GM12875 (cell line): ENCODE measurements around the gene TP53I13.

Experiments used
- H3K4me3 ChIP-seq: one replicate; pipeline ENCODE4 v1.5.1; 2011; ENCODE audit warnings: low read depth, low read length, control low read depth
- TF ChIP-seq, protein P1 (sequence below): IDR thresholded peaks from 2 replicates; pipeline ENCODE4 v1.5.1; 2011; ENCODE audit warnings: low read depth, mild to moderate bottlenecking, control low read depth, inconsistent platforms, low read length, moderate library complexity, borderline replicate concordance; ENCODE audit not compliant: insufficient read depth

The TP53I13 gene

DNA sequence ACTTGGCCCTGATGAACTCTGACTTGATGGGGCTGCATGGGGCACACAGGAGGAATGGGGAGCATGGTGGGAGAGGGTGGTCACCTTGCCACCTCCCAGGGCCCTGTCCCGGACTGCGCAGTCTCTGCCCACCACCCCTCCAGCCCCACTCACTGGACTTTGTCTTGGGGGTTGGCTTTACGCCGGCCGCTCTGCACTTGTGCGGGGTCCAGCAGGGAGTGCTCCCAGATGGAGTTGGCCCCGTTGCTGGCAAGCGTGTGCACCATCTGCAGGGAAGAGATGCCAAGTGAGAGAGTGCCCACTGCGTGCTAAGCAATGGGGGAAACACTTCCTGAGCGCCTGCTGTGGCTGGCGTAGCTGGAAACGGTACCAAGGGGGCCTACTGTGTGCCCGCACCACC lies 14.3 kb downstream of the TP53I13 start:
- no peak overlapping the region for H3K4me3 ChIP-seq
- TF ChIP-seq, protein P1, sequence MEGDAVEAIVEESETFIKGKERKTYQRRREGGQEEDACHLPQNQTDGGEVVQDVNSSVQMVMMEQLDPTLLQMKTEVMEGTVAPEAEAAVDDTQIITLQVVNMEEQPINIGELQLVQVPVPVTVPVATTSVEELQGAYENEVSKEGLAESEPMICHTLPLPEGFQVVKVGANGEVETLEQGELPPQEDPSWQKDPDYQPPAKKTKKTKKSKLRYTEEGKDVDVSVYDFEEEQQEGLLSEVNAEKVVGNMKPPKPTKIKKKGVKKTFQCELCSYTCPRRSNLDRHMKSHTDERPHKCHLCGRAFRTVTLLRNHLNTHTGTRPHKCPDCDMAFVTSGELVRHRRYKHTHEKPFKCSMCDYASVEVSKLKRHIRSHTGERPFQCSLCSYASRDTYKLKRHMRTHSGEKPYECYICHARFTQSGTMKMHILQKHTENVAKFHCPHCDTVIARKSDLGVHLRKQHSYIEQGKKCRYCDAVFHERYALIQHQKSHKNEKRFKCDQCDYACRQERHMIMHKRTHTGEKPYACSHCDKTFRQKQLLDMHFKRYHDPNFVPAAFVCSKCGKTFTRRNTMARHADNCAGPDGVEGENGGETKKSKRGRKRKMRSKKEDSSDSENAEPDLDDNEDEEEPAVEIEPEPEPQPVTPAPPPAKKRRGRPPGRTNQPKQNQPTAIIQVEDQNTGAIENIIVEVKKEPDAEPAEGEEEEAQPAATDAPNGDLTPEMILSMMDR, result no peak

DNA sequence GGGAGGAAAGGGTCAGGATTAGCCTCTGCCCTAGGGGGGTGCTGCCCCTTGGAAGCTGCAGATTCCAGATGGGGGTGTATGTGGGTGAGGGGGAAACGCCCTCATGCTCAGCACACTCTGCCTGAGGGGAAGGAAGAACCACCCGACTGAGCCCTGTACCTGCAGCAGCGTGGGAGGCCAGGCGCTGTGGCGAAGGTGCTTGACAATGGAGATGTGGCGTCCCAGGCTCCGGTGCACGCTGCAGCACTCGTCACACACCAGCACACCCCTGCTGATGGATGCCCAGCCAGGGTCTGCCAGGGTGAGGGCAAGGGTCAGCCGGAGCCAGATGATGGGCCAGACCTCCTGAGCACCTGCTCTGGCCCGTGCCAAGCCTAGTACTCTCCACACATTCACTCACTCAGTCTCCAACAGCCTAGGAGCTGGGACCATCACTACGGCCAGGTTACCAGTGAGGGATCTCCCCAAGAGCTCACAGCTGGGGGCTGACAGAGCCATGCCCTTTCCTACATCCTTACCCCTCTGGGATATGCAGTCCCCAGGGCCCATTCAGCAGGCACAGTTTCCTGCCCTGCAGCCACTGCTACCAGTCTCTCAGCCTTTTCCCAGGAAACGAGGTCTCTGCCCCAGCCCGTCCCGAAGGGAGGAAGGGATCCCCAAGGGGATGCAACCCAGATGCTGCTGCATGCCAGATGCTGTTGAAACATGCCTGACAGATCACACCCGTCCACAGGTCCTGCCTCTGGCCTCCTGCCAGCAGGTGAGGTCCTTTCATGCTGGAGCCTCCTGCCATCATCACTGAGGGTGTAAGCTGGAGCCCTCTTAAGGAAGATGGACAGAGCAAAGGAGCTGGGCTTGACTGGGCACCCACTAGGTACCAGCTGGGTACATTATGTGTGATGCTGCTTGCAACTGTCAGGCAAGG lies 15.1 kb downstream of the TP53I13 start:
- H3K4me3 ChIP-seq, result no peak overlapping the region
- TF ChIP-seq, protein P1, result no peak

DNA sequence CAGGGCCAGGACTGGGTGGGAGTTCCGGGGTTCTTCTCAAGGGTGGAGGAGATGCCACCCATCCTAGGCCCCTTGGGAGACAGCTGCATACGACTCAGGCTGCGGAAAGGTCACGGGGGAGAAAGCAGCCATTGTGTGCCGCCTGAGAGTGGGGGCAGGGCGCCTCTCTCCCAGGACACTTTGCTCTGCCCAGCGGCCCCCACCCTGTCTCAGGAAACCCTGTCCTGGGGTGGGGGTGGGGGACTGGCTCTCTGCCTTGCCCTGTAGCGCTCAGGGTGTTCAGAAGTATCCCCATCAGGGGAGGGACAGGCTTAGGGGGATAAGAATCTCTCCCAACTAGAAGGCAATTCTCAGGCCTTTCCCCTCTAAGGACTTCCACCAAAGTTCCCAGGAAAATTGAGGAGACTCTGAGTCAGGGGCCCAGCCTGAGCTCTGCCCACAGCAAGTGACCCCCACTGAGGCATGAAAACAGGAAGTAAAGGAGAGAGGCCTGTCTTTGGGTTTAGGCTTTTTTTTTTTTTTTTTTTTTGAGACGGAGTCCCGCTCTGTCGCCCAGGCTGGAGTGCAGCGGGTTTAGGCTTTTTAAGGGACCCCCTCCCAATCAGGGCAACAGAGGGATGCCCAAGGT lies 16.1 kb downstream of the TP53I13 start:
- no peak overlapping the region for H3K4me3 ChIP-seq
- TF ChIP-seq, protein P1, result no peak

DNA sequence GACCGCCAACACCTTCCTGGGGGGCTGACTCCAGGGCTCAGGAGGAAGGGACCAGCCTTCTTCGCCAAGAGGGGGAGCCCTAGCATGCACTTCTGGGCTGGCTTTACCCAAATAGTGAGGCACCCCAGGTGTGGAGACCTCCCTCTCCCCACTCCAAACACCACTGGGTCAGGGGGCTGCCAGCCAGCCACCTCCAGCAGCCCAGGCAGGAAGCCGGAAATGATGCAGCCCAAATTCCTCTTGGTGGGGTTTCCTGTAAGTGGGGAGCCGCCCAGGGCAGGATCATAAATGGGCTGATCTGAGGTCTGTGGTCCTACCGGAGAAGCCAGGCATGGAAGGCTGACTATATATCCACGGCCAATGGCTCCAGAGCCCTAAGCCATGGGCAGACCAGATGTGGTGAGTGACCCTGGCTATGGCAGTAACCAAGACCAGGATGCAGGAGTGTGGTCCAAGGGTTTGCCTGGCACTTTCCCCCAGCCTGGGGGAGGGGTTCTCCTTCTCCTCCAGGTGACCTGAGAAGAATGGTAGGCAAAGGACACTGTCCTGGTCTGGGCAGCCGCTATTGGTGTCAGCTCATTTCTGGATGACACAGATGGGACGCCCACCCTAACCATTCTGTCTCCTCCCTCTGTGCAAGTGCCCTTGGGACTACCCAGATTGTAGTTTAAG lies 16.7 kb downstream of the TP53I13 start:
- no peak overlapping the region for H3K4me3 ChIP-seq
- TF ChIP-seq, protein P1, result peak; percentile 59

DNA sequence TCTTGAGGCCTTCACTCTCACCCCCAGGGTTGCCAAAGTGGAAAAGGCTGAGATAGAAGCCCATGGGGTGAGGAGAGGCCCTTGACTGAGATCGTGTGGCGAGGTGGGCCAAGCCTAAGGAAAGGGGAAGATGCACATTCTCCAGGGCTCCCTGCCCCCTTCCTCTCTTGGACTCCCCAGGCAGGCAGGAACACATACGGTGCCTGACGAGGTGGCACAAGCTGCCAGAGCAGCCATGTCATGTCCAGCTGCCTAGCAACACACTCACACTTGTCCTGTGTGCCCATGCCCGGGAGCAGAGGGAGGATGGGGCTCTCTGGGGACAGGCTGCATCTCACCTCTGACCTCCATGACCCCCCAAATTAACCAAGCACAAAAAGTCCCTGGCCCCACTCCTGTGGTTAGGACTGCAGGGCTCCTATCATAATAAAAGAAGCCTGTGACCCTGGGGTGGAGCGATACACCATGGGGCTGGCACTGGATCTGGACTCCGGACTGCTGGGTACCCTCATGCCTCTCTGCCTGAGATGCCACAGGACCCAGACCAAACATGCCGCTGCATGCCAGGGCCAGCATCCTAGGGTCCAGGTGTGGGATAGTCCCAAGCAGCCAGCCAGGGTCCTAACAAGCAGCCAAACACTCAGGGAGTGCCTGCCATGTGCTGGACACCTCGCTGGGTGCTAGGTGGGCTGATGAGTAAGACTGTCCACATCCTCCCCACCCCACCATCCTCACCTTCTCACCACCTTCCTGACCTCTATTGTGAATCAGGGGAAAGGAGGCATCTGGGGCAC lies 18.4 kb downstream of the TP53I13 start:
- no peak overlapping the region for H3K4me3 ChIP-seq
- TF ChIP-seq, protein P1, result no peak

DNA sequence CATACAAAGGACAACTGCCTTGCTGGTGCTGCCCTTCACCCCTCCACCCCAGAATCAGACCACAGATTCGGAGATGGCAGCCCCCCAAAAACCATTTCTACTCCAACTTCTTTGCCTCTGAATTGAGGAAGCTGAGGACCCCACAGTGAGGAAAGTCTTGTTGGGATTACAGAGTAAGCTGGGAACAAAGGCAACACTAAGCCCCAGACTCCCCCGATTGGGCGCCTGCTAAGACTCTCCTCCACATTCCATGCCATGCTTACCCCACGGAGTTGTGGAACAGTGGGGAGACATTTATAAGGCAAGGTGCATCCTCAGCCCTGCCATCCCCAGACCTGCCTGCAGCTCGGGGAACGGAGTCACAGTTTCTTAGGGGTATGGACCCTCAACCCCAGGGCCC lies 19.1 kb downstream of the TP53I13 start:
- peak overlapping the region; percentile 85 for H3K4me3 ChIP-seq
- TF ChIP-seq, protein P1, result no peak
